Measurements from ENCODE around the gene IL36G.
"Not testable (repeated sequence)": the region's sequence is repeated elsewhere in the genome, so short reads cannot be mapped to it uniquely, and the experiment has no call there.

The IL36G gene

DNA sequence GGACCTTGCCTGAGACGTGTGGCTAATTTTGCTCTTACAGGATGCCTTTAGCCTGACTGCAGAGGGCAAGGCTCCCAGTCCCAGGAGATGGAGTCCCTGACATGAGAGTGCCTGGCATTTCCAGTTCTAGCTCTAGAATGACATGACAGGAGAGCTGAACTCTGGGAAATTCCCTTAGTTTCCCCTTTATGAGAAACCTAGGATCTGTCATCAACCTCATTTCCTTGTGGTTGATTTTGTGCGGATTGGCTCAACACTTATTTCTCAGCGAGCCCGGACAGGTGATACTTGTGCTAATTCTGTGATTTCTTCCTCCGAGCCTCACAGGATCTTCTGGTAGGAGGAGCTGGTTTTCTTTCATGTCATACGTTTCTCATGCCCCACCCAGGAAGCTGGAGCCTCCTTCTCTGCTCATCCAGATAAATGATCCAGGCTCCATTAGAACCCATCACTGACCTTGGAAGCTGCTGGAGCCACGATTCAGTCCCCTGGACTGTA is at the start of gene IL36G:
IL36G (plus strand) TSS at position 448 of the 498 bp plus-strand sequence. CDS start 633 bp downstream, outside the sequence.
- DNase-seq = no peak
- no peak within 1 kb of the TSS for H3K4me2 ChIP-seq (ENCODE audit: insufficient read depth, low read length)
- no peaks in the 10 kb centered on the region for H3K9me3 ChIP-seq (ENCODE audit: insufficient read depth, low read length, severe bottlenecking)
- H3K79me2 ChIP-seq (ENCODE audit: insufficient read depth, low read length) = no peaks in the 10 kb centered on the region
- H3K27me3 ChIP-seq (ENCODE audit: insufficient read depth, low read length, poor library complexity) = peaks cover 15% of the 10 kb centered on the region
- no peak within 1 kb of the TSS for H2AFZ ChIP-seq (ENCODE audit: low read depth, low read length)
- TF ChIP-seq CTCF (IDR thresholded peaks at IDR 0.05; ENCODE audit: borderline replicate concordance, extremely low read depth, low read length, poor library complexity, severe bottlenecking) = no peak
- TF ChIP-seq EZH2 (IDR thresholded peaks at IDR 0.05; ENCODE audit: borderline replicate concordance, low read depth, low read length, severe bottlenecking) = no peak
- H3K4me1 ChIP-seq (ENCODE audit: insufficient read depth, low read length) = no peaks in the 10 kb centered on the region
- no peak within 1 kb of the TSS for H3K9ac ChIP-seq (ENCODE audit: low read depth, low read length)
- H3K4me3 ChIP-seq (ENCODE audit: low read depth in 1 of 2, low read length in 2 of 2) = no peak within 1 kb of the TSS
- no peak for ATAC-seq (ENCODE audit: insufficient read depth, low read depth)
- no peaks in the 10 kb centered on the region for H4K20me1 ChIP-seq (ENCODE audit: insufficient read depth, low read length)
- no peak within 1 kb of the TSS for H3K27ac ChIP-seq (ENCODE audit: low read length)
- H3K36me3 ChIP-seq (ENCODE audit: insufficient read depth, low read length) = no peaks in the 10 kb centered on the region

DNA sequence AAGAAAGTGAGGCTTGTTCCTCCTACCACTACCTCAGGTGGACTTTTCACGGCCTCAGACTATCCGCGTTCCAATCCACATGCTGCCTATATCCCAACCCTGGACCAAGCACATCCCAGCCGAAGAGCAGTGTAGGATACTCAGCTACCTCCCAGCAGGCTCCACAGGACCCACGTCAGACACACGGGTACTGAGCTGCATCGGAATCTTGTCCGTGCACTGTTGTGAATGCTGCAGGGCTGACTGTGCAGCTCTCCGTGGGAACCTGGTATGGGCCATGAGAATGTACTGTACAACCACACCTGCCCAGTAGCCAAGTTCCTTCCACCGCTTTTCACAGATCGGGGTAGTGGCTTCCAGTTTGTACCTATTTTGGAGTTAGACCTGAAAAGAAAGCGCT is 44.5 kb upstream of the IL36G start:
- Histone ChIP-seq H3K36me3 (ENCODE audit: insufficient read depth, low read length) (no peaks in the 10 kb centered on the region), H3K4me1 (ENCODE audit: insufficient read depth, low read length) (no peaks in the 10 kb centered on the region), H2AFZ (ENCODE audit: low read depth, low read length) (no peak overlapping the region), H3K4me2 (ENCODE audit: insufficient read depth, low read length) (no peak overlapping the region), H4K20me1 (ENCODE audit: insufficient read depth, low read length) (no peaks in the 10 kb centered on the region), H3K27me3 (ENCODE audit: insufficient read depth, low read length, poor library complexity) (peaks cover 7% of the 10 kb centered on the region), H3K9ac (ENCODE audit: low read depth, low read length) (no peak overlapping the region), H3K9me3 (ENCODE audit: insufficient read depth, low read length, severe bottlenecking) (no peaks in the 10 kb centered on the region), H3K27ac (ENCODE audit: low read length) (no peak overlapping the region), H3K79me2 (ENCODE audit: insufficient read depth, low read length) (no peaks in the 10 kb centered on the region), H3K4me3 (ENCODE audit: low read depth in 1 of 2, low read length in 2 of 2) (no peak overlapping the region)
- DNase-seq = no peak
- TF ChIP-seq EZH2 (IDR thresholded peaks at IDR 0.05; ENCODE audit: borderline replicate concordance, low read depth, low read length, severe bottlenecking) (no peak), CTCF (IDR thresholded peaks at IDR 0.05; ENCODE audit: borderline replicate concordance, extremely low read depth, low read length, poor library complexity, severe bottlenecking) (no peak)
- ATAC-seq (ENCODE audit: insufficient read depth, low read depth) = no peak

GRCh38 chr2:112934117-112934516 is 43.7 kb upstream of the IL36G start:
- not testable (repeated sequence) for ATAC-seq (ENCODE audit: insufficient read depth, low read depth)

GRCh38 chr2:112936927-112937232 is 40.9 kb upstream of the IL36G start:
- no peak for DNase-seq
- no peak overlapping the region for H3K4me2 ChIP-seq (ENCODE audit: insufficient read depth, low read length)

More at GRCh38 chr2:112934117-112934516, 43.7 kb upstream of the IL36G start:
- H3K4me2 ChIP-seq (ENCODE audit: insufficient read depth, low read length); H2AFZ ChIP-seq (ENCODE audit: low read depth, low read length); H3K79me2 ChIP-seq (ENCODE audit: insufficient read depth, low read length); H3K4me1 ChIP-seq (ENCODE audit: insufficient read depth, low read length); H3K4me3 ChIP-seq (ENCODE audit: low read depth in 1 of 2, low read length in 2 of 2); H3K36me3 ChIP-seq (ENCODE audit: insufficient read depth, low read length); H3K27me3 ChIP-seq (ENCODE audit: insufficient read depth, low read length, poor library complexity); H3K9me3 ChIP-seq (ENCODE audit: insufficient read depth, low read length, severe bottlenecking); H4K20me1 ChIP-seq (ENCODE audit: insufficient read depth, low read length); H3K27ac ChIP-seq (ENCODE audit: low read length); DNase-seq; H3K9ac ChIP-seq (ENCODE audit: low read depth, low read length): not testable (repeated sequence)

More at GRCh38 chr2:112936927-112937232, 40.9 kb upstream of the IL36G start:
- ATAC-seq (ENCODE audit: insufficient read depth, low read depth) = no peak
- no peak overlapping the region for H2AFZ ChIP-seq (ENCODE audit: low read depth, low read length)
- no peaks in the 10 kb centered on the region for H3K79me2 ChIP-seq (ENCODE audit: insufficient read depth, low read length)
- no peaks in the 10 kb centered on the region for H3K9me3 ChIP-seq (ENCODE audit: insufficient read depth, low read length, severe bottlenecking)
- no peaks in the 10 kb centered on the region for H3K4me1 ChIP-seq (ENCODE audit: insufficient read depth, low read length)
- TF ChIP-seq CTCF (IDR thresholded peaks at IDR 0.05; ENCODE audit: borderline replicate concordance, extremely low read depth, low read length, poor library complexity, severe bottlenecking) (no peak), EZH2 (IDR thresholded peaks at IDR 0.05; ENCODE audit: borderline replicate concordance, low read depth, low read length, severe bottlenecking) (no peak)
- no peak overlapping the region for H3K27ac ChIP-seq (ENCODE audit: low read length)
- H3K9ac ChIP-seq (ENCODE audit: low read depth, low read length) = no peak overlapping the region
- H3K27me3 ChIP-seq (ENCODE audit: insufficient read depth, low read length, poor library complexity) = peaks cover 7% of the 10 kb centered on the region
- no peaks in the 10 kb centered on the region for H3K36me3 ChIP-seq (ENCODE audit: insufficient read depth, low read length)
- H4K20me1 ChIP-seq (ENCODE audit: insufficient read depth, low read length) = no peaks in the 10 kb centered on the region
- H3K4me3 ChIP-seq (ENCODE audit: low read depth in 1 of 2, low read length in 2 of 2) = no peak overlapping the region

All from DND-41 (cell line).